GM19351 (cell line): ENCODE results near the gene NTNG1.
A peak's percentile ranks its signal among the peaks of the same experiment; 100 is the strongest.
"Not testable (repeated sequence)": the region's sequence is repeated elsewhere in the genome, so short reads cannot be mapped to it uniquely, and the experiment has no call there.

Experiments
- ATAC-seq: cut with Tn5 transposase; IDR thresholded peaks from one replicate; pipeline ENCODE4 v1.9.1; 2021; ENCODE audit warnings: mild to moderate bottlenecking, moderate library complexity; ENCODE audit not compliant: unreplicated experiment

NTNG1 gene

DNA sequence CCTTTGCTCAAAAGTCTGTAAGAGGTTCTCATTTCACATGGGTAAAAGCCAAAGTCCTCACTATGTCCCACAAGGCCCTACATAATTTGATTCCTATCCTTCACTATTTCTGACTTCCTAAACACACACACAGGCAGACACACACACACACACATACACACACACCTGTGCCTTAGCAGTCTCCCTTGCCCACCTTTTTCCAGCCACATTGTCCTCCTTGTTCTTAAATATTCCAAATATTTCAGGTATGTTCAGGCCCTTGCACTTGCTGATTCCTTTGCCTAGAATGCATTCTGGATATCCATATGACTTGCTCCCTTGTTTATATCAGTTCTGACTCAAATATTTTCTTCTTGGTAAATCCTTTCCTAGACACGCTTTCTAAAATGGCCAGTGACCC, 54.6 kb downstream of the NTNG1 start:
- no peak for ATAC-seq

DNA sequence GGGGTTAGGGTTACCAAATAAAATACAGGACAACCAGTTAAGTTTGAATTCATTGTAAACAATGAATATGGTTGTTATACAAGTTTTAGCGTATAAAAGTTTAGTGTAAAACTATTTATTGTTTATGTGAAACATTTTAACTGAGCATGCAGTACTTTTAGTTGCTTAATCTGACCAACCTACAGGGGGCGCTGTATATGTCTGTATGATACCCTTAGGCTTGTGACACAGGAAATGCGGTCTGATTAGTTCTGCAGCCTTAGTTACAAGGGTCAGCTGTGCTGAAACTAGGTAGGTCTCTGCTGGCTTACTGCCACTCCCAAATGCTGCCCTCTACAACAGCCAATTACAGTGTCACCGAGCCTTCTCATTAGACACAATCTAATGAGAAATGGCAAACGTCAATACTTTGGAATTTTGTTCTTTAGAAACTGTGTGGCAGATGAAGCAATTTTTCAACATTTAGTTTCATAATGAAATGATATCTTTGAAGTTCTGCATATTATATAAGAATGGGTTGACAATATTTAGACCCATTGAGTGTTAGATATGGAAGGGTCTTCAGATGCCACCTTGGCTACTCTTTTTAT, 56.2 kb downstream of the NTNG1 start:
- ATAC-seq: peak; percentile 94

DNA sequence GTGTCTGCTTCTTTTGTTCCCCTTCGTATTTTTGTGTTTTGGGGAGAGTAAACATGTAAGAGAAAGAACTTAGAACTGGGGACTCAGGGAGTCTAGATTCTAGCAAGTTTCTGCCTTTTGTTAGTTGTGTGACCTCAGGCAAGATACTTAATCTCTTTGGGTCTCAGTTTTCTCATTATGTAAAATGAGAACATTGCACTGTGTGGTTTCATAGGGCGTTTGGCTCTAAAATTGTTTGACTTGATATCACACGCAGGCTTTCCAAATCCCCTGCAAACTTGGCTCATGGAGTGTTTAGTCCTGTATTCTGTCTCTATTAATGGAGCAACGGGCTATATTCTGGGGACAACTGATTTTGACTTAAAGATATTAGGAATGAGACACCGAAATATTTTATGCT, 57.7 kb downstream of the NTNG1 start:
- no peak for ATAC-seq

DNA sequence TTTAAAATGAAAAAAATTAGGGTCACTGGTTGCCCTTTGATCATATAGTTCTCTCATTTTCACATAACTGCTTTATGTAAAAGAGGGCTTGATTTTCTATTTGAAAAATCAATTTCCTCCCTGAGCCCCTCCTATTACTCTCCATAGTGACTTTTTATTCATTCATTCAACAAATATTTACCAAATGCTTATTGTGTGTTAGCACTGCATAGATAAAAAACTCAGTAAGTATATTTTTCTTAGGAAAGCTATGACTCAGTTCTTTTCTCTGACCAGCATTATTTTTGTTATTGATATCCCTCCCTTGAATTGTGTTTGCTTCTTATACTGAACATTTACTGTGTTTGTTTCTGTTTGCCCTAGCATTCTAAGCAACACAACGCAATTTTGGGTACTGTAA, 59.8 kb downstream of the NTNG1 start:
- no peak for ATAC-seq

DNA sequence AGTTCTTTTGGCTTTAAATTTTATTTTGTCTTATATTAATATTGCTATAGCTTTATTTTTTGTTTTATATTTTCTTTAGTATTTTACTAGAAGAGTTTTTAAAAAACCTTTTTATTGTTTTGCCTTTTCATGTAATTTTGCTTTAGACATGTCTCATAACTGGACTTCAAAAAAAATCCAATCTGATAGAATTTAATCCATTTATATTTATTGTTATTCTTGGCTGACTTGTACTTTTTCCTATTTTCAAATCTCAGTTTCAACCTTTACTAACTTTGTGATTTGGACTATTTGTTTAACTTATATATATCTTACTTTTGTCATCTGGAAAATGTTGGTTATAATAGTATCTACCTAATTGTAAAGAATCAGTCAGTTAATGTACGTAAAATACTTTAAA, 61.2 kb downstream of the NTNG1 start:
- ATAC-seq: no peak

DNA sequence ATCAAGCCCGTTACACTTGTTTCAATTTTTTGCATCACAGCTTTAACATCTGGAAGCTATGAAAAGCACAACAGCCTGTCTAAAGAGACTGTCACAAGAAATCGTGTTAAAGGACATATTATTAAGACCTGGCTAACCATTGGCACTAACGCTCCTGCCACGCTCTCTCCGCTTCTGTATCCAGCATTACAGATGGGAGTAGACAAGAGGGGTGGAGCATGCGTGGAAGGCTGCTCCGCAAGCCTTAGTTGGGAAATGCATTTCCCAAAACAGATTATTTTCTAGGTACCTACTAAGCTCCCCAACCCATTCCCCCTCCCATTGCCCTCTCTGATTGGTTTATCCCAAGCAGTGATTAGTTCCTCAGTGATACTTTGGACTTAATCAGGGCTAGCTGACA, 72.4 kb downstream of the NTNG1 start:
- no peak for ATAC-seq

DNA sequence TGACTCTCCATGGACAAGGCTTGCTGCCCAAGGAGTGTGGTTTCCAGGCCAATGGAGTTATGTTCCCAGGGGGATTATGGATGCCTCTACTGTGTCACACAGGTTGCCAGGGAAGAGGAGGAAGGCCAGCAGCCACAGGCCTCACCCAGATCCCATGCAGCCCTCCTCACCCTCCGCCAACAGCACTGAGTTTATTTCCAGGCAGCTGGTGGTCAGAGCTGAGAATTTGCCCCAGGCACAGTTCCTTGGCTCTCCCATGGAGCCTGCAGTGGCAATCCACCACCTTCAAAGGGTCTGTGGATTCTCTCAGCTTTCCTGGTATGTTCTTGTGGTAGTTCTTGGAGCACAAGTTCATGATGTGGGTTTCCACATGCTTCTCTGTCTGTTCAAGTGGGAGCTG, 79.2 kb downstream of the NTNG1 start:
- ATAC-seq: no peak

DNA sequence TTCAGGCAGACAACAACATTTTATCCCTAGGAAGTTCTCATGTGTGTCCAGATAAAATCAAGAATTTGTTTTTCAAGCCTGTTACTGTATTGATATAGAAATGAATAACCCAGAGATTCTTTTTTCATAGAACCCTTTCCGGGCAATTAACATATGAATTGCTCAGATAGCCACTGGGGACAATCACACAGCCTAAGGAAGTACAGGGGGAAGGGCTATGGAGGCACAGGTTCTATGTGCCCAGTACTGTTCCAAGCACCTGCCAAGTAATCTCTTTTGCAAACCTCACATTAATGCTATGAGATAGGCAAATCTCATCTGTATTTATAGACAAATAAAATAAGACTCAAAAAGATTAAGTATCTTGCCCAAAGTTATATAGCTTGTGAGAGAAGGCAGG, 84.9 kb downstream of the NTNG1 start:
- ATAC-seq: no peak

DNA sequence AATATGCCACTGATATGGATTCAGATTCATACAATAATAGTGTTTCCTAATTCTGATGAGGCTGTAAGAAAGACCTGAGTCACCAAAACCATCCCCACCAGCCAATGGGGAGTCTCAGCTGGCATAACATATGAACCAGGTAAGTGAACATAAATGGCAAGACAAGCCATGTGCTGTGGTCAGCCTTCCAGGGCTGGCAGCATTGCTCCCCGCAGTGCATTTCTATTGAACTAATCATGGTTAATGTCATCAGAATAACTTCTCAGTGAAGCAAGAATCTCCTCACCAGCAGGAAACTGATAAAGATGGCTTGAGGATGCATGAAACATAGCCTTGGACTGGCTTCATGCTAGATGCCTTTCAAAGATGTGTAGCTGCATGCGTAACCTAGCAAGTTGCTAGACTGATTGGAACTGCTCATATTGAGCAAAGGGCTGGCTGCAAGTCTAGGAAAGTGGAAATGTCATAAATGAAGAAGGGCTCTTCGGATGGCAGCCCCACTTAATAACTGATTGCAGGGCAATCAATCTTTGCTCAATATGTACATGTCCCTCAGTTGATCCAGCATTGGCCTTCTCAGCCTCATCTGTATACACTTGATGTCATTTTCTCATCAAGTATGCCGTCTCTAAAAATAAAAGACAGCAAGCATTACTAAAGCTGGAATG, 88.0 kb downstream of the NTNG1 start:
- no peak for ATAC-seq

DNA sequence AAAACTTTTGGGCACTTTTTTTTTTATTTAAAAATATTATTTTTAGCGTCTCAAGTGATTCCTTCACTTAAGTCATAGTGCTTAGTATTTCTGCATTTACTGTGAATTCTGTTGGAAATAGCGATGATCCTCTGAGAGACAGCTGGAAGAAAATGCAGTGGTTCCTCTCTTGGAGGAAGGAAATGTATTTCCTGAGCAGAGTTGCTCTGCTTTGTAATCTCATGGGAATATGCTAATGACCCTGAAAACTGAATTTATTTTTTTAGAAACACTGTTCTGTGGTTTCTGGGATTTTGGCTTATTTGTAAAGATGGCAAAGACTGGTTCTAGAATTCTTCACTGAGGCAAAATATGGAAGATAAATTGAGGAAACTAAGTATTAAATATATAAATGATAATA, 88.9 kb downstream of the NTNG1 start:
- no peak for ATAC-seq

DNA sequence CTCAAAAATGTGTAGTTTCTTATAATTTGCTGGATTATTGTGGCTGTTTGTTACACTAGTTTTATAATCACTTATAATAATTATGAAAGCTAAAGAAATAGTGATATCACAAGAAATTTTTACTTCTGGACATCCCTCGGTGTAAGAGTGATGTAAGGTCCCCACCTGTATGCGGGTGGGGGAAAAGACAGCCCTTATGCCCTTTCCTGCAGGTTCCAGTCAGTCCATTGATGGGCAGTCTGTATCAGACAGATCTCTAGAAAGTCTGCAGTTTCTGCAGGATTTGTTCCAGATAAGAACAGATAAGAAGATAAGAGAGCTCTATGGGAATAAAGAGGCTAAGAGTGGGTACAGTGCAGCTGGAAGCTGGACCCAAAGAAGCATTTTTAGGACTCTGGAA, 89.3 kb downstream of the NTNG1 start:
- no peak for ATAC-seq

DNA sequence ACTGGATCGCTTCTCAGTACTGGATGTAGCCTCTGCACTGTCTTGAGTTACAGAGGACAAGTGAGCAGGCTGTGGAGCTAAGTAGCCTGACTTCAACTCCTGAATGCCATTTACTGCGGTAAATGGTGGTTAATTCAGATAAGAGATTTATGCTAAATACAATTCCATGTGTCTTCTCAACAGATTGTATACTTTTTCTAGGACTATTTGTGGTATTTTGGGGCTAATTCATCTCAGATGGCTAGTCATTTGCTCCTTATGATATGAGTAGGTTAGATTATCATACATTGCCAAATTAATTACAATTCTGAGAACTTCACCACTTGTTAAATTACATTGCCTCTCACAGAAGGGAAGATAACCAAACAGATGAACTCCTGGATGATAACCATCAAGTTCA, 90.5 kb downstream of the NTNG1 start:
- ATAC-seq: no peak

DNA sequence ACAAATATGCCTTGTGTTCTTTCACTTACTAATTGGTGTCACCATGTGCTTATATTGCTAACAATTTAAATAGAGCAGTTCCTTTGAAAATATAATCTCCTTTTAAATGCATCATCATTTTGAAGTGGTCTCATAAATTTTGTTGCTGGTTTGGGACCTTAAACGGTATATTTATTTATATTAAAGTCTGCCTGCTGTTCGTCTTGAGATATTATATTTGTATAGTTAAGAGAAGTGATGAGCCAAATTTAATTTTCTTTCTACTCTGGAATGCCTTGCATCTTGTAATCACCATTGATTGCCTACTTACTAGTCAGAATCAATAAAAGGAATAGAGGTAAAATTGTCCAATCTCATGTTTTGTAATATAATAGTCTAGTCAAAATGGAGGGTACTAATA, 91.6 kb downstream of the NTNG1 start:
- no peak for ATAC-seq

DNA sequence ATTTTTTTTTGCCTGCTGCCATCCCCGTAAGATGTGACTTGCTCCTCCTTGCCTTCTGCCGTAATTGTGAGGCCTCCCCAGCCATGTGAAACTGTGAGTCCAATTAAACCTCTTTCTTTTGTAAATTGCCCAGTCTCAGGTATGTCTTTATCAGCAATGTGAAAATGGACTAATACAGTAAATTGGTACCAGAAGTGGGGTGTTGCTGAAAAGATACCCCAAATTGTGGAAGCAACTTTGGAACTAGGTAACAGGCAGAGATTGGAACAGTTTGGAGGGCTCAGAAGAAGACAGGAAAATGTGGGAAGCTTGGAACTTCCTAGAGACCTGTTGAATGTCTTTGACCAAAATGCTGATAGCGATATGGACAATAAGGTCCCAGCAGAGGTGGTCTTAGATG, 95.9 kb downstream of the NTNG1 start:
- ATAC-seq: not testable (repeated sequence)

DNA sequence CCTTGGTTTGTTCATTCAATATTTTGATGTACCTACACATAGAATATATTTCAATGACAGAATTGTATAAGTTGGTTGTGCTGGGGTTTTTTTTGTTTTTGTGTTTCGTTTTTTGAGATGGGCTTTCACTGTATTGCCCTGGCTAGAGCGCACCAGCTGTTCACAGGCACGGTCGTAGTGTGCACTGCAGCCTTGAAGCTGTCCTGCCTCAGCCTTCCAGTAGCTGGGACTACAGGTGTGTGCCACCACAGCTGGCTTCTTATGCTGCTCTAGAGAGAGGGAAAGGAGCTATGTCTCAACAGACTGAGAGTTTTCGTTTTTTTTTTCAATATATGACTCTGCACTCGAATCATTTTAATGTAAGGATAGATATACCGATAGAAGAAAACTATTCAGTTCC, 102.6 kb downstream of the NTNG1 start:
- ATAC-seq: no peak

DNA sequence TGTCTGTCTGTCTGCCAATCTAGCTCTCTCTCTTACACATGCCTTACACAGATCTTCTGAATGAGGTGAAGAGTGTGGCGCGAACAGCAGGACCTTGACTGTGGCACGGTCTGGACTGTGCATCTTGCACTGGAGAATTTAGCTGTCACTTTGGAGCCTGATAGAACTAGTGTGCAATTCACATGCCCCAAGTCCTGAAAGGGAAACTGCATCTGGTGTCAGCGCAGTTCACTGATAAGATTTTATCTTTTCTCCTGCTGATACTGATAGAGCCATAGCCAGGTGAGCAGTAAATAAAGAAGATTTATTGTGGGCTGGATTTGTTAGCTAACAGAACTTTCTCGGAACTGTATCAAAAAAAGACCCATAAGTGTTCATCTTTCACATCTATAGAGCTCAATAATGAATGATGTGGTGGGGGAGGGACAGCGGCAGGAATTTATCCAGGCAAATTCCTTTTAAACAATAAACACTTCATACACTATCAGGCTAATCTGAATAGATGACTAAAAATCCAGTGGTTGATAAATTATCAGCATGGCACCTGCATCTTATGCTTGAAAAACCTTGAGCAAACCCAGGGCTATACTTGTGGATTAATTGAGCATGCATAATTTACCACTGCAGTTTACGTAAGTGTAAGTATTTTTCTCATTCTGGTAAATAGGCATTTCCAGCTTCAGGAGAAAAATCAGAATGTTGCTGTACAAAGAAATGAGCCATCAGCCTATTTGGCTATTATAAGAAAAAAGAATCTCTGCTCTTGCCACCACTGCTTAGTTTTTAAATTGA, 104.1 kb downstream of the NTNG1 start:
- no peak for ATAC-seq

DNA sequence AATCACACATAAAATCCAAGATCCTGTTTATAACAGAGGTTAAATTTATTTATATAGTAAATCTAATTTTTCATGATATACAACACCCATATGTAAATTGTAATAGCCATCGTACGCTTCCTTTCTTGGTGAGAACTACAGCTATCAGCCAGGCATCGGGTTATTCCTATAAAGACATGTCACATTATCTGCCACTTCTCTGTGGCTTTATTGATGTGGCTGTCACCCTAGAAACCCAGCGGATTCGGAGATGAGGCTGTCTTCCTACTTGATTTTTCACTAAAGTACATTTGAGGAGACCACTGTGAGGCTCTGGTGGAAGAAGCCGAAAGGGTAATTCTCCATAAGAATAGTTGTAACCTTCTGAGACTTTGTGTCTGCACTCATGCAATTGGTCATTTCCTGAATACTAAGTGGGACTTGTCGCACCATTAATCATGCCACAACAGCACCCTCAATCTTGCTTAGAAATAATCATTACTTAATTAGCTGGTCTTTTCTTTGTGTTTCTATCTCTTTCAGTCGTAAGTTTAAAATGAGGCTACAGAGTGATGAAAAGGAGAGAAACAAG, 106.0 kb downstream of the NTNG1 start:
- peak; percentile 49 for ATAC-seq

DNA sequence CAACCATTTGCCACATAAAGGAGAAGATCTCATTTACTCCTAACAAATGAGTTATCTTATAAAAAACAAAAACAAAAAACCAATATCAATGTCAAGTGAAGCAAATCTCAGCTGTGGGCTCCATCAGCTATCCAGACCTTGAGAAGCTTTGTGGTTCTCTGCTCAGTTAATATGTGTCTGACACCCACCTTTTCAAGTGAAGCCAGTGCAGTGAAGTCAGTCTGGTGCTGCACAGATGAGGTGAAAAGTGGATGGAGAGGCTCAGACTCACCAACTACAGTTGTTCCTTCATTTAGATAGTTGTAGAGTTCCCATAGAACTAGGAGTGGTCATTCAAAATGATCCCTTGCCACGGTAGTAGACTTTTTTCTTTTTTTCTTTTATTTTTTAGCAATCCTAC, 106.8 kb downstream of the NTNG1 start:
- no peak for ATAC-seq

DNA sequence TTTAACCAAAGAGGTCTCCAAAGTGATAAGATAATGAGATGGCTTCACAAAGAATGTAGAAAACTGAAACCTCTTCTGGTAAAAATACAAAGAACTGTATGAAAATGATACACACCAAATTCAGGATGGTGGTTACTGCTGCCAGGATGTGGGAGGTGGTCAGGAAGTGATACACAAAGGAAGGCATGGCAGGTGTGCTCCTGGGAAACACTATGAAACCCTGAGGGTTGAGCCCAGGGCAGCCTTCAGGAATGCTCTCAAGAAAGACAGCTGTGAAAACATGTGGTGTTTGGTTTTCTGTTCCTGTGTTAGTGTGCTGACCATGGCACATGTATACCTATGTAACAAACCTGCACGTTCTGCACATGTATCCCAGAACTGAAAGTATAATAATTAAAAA, 109.3 kb downstream of the NTNG1 start:
- ATAC-seq: no peak

DNA sequence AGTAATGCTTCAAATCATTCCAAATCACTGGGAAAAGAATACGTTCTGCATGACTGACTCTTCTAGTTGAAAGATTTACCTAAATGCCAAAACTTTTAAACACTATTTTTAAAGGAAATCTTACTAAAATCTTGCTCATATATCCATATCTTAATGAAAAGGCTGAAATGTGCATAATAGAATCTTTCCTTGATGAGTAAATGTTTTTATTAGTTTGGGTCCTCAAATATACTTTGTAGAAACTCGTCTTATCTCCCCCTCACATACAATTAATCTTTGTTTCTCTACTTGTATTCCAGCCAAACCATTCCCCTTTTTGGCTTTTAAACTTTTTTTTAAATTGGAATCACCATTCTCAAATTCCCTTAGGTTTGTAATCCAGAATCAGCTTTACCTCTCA, 110.2 kb downstream of the NTNG1 start:
- no peak for ATAC-seq

DNA sequence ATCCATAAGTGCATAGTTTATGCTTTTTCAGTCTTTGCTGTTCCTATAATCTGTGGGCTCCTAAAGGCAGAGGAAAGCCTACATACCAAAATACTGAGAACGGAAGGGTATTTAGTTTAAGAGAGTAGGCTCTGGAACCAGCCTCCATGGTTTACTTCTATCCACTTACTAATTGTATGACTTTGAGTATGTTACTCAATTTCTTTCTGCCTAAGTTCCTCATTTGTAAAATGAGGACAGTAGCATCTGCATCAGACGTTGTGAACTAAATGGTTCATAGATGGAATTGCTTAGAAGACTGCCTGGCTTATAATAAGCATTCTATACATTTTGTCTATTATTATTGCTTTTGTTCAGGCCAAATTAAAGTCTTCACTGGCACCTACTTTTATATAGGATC, 111.0 kb downstream of the NTNG1 start:
- peak; percentile 34 for ATAC-seq

DNA sequence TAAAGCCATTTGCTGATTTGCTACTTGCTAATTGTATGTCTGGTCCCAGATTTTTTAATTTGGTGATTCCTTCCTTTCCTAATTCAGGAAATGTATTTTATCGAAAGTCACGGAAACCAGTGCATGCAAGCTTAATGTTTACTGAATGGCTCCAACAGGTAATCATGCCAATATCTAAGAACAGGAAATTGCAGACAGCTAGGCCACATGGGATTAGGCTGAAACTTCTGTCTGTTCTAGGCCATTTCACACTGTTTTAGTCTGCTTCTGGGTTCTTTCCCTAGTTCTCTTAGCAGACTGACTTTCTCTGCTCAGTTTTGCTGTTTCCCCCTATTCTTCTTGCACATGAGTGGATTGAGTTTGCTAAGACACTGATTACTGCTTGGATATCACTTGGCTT, 111.4 kb downstream of the NTNG1 start:
- ATAC-seq: no peak
